ENCODE data around the gene LILRB5.
"Not testable (repeated sequence)": the region's sequence is repeated elsewhere in the genome, so short reads cannot be mapped to it uniquely, and the experiment has no call there.

Gene LILRB5

DNA sequence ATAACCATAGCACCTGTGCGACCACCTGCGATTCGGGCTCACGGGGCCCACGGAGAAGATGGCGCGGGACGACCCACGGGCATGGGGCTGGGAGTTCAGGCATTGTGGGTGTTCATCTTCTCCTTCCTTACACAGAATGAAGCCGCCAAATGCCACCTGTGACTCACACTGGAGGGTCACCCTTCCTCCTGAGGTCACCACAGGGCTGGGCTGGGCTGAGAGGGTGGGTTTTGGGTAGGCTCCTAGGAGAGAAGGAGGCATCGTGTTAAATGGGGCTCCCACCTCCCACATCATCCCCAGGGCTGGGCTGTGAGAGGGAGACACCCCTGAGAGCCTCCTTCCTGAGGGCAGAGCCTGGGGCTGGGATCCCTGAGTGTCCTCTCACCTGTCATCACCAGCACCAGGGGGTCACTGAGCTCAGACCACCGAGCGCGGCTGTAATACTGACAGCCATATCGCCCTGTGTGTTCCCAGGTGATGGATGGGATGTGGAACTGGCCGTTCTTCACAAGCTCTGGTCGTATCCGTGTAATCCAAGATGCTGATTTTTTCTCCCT lies 22.4 kb upstream of the LILRB5 start:
- Histone ChIP-seq H2BK5ac (ENCODE audit: low read length) (no peak overlapping the region), H3K23ac (ENCODE audit: low read length) (no peak overlapping the region), H3K4me1 (ENCODE audit: control insufficient read depth, low read depth, low read length) (no peaks in the 10 kb centered on the region), H3K4me2 (ENCODE audit: low read length) (no peak overlapping the region), H4K8ac (ENCODE audit: low read depth, low read length) (no peak overlapping the region), H3K18ac (ENCODE audit: low read length) (no peak overlapping the region), H4K5ac (ENCODE audit: low read length) (no peak overlapping the region), H3K27me3 (ENCODE audit: insufficient read depth, low read length, poor library complexity) (no peaks in the 10 kb centered on the region), H2BK15ac (replicated peaks; ENCODE audit: low read depth) (no peak overlapping the region), H3K27ac (ENCODE audit: low read depth, low read length) (no peak overlapping the region), H3K79me2 (ENCODE audit: control insufficient read depth, insufficient read depth, low read length) (no peaks in the 10 kb centered on the region), H3K36me3 (ENCODE audit: control insufficient read depth, insufficient read depth, low read length) (no peaks in the 10 kb centered on the region), H2AK5ac (ENCODE audit: low read length) (no peak overlapping the region), H3K79me1 (ENCODE audit: low read length) (no peaks in the 10 kb centered on the region), H3K4ac (ENCODE audit: low read depth, low read length) (no peak overlapping the region), H3K9ac (ENCODE audit: low read length) (no peak overlapping the region), H2BK120ac (ENCODE audit: low read depth, low read length) (no peak overlapping the region), H3K56ac (ENCODE audit: low read length) (no peak overlapping the region), H3K4me3 (ENCODE audit: low read length) (no peak overlapping the region)
- DNase-seq: no peak
- no CpG with 5 or more reads among the region's 18 CpGs for WGBS (ENCODE audit: extremely low coverage, insufficient coverage, low lambda C conversion rate)

DNA sequence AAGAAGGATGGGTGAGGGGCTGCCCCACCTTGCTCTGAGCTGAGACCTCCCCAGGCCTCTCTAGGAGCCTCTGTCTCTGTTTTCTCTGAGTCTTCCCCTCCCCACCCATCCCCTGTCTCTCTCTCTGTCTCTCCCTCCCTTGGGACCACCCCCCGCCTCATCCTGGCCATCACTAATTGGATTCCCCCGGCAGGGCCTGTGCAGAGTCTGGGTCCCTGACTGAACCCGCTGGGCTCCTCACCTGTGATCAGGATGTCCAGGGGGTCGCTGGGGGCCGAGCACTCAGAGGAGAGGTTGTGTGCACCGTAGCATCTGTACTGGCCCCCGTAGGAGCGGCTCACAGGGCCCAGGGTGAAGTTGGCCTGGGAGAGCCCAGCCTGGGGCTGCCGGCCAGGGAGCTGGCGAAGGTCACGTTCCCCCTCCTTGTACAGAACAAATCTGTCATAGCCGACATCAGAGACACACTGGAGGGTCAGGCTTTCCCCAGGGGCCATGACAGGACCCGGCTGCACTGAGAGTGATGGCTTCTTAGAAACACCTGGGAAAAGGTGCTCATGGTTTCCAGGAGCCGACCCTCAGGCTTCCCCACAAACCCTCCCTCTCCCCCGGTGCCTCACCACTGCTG lies 21.6 kb upstream of the LILRB5 start:
- not testable (repeated sequence) for H3K79me1 ChIP-seq (ENCODE audit: low read length); H4K5ac ChIP-seq (ENCODE audit: low read length); H2BK120ac ChIP-seq (ENCODE audit: low read depth, low read length); H3K4ac ChIP-seq (ENCODE audit: low read depth, low read length); H3K4me1 ChIP-seq (ENCODE audit: control insufficient read depth, low read depth, low read length); H3K56ac ChIP-seq (ENCODE audit: low read length); H3K79me2 ChIP-seq (ENCODE audit: control insufficient read depth, insufficient read depth, low read length); H3K18ac ChIP-seq (ENCODE audit: low read length); H3K27ac ChIP-seq (ENCODE audit: low read depth, low read length); DNase-seq; H2AK5ac ChIP-seq (ENCODE audit: low read length); H3K4me2 ChIP-seq (ENCODE audit: low read length); H2BK5ac ChIP-seq (ENCODE audit: low read length); H3K23ac ChIP-seq (ENCODE audit: low read length); H3K4me3 ChIP-seq (ENCODE audit: low read length); H3K9ac ChIP-seq (ENCODE audit: low read length); H3K36me3 ChIP-seq (ENCODE audit: control insufficient read depth, insufficient read depth, low read length); H2BK15ac ChIP-seq (replicated peaks; ENCODE audit: low read depth); H4K8ac ChIP-seq (ENCODE audit: low read depth, low read length); H3K27me3 ChIP-seq (ENCODE audit: insufficient read depth, low read length, poor library complexity)
- WGBS (ENCODE audit: extremely low coverage, insufficient coverage, low lambda C conversion rate): no CpG with 5 or more reads among the region's 15 CpGs

DNA sequence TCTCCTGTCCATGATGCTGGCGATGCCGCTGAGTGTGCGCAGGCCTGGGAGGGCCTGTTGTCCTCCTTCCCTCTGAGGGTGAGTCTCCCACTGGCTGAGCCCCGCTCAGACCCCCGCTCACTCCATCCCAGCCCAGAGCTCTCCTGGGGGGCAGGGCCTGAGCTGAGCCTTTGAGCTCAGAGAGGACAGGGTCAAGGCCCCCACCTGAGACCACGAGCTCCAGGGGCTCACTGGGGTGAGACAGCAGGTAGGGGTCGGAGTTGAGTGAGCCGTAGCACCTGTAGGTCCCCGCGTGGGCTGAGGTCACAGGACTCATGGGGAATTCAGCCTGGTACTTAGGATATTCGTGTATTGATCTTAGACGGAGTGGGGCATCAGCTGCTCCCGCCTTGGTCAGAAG lies 21.0 kb upstream of the LILRB5 start:
- H3K56ac ChIP-seq (ENCODE audit: low read length); H3K79me1 ChIP-seq (ENCODE audit: low read length); DNase-seq; H2AK5ac ChIP-seq (ENCODE audit: low read length); H3K23ac ChIP-seq (ENCODE audit: low read length); H2BK15ac ChIP-seq (replicated peaks; ENCODE audit: low read depth); H3K36me3 ChIP-seq (ENCODE audit: control insufficient read depth, insufficient read depth, low read length); H3K9ac ChIP-seq (ENCODE audit: low read length); H3K4me1 ChIP-seq (ENCODE audit: control insufficient read depth, low read depth, low read length); H4K5ac ChIP-seq (ENCODE audit: low read length); H2BK5ac ChIP-seq (ENCODE audit: low read length); H3K79me2 ChIP-seq (ENCODE audit: control insufficient read depth, insufficient read depth, low read length); H3K4ac ChIP-seq (ENCODE audit: low read depth, low read length); H3K27me3 ChIP-seq (ENCODE audit: insufficient read depth, low read length, poor library complexity); H3K4me3 ChIP-seq (ENCODE audit: low read length); H3K27ac ChIP-seq (ENCODE audit: low read depth, low read length); H3K4me2 ChIP-seq (ENCODE audit: low read length); H2BK120ac ChIP-seq (ENCODE audit: low read depth, low read length); H3K18ac ChIP-seq (ENCODE audit: low read length); H4K8ac ChIP-seq (ENCODE audit: low read depth, low read length): not testable (repeated sequence)
- WGBS (ENCODE audit: extremely low coverage, insufficient coverage, low lambda C conversion rate): no CpG with 5 or more reads among the region's 13 CpGs

DNA sequence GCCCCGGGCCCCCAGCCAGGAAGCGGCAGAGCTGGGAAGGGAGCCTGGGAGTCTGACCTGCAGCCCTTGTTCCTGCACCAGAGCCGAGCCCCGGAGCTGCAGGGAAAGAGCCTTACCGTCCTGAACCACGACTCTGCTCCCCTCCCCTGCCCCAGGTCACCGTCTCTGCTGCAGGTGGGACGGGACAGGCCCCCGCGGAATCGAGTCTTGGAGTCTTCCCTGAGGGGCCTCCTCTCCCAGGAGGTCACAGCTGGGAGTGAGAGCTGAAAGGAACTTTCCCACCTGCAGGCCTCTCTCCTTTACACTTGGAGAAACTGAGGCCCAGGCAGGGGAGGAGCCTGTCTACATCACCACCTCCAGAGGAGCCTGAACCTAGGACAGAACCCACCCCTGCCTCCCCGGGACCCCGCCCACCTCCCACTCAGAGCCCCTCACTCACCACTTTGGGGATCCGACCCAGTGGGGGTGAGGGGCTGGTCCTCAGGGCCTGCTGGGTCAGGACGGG lies 20.1 kb upstream of the LILRB5 start:
- not testable (repeated sequence) for H2BK15ac ChIP-seq (replicated peaks; ENCODE audit: low read depth); DNase-seq; H3K23ac ChIP-seq (ENCODE audit: low read length)

DNA sequence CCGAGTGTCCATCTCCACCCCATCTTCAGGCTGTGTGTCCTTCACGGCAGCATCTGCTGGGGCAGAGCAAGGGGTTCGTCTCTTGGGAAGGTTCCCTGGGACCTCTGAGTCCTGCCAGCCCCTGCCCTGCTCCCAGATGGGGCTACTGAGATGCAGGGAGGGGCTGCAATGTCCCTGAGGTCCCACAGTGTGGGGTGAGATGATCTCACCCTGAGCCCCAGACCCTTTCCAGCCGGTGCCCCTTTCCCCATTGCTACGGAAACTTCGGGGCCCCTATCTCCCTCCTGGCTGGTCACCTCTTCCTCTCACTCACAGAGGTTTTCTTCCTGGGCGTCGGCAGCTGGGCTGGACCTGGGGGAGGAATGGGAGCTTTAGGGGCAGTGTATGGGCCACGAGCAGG lies 18.9 kb upstream of the LILRB5 start:
- H3K4me3 ChIP-seq (ENCODE audit: low read length): no peak overlapping the region
- no peak overlapping the region for H2BK5ac ChIP-seq (ENCODE audit: low read length)
- no peak overlapping the region for H4K8ac ChIP-seq (ENCODE audit: low read depth, low read length)
- H3K4me1 ChIP-seq (ENCODE audit: control insufficient read depth, low read depth, low read length): no peaks in the 10 kb centered on the region
- no peaks in the 10 kb centered on the region for H3K79me2 ChIP-seq (ENCODE audit: control insufficient read depth, insufficient read depth, low read length)
- H2BK15ac ChIP-seq (replicated peaks; ENCODE audit: low read depth): no peak overlapping the region
- H3K27me3 ChIP-seq (ENCODE audit: insufficient read depth, low read length, poor library complexity): no peaks in the 10 kb centered on the region
- H3K4me2 ChIP-seq (ENCODE audit: low read length): no peak overlapping the region
- H3K56ac ChIP-seq (ENCODE audit: low read length): no peak overlapping the region
- H2AK5ac ChIP-seq (ENCODE audit: low read length): no peak overlapping the region
- no peak for DNase-seq
- H3K9ac ChIP-seq (ENCODE audit: low read length): no peak overlapping the region
- no peak overlapping the region for H3K23ac ChIP-seq (ENCODE audit: low read length)
- no peaks in the 10 kb centered on the region for H3K36me3 ChIP-seq (ENCODE audit: control insufficient read depth, insufficient read depth, low read length)
- H3K79me1 ChIP-seq (ENCODE audit: low read length): no peaks in the 10 kb centered on the region
- no peak overlapping the region for H3K18ac ChIP-seq (ENCODE audit: low read length)
- no peak overlapping the region for H3K4ac ChIP-seq (ENCODE audit: low read depth, low read length)
- no peak overlapping the region for H2BK120ac ChIP-seq (ENCODE audit: low read depth, low read length)
- no peak overlapping the region for H3K27ac ChIP-seq (ENCODE audit: low read depth, low read length)
- no CpG with 5 or more reads among the region's 9 CpGs for WGBS (ENCODE audit: extremely low coverage, insufficient coverage, low lambda C conversion rate)
- no peak overlapping the region for H4K5ac ChIP-seq (ENCODE audit: low read length)

More for the DNA sequence above, 20.1 kb upstream of the LILRB5 start:
- not testable (repeated sequence) for H3K56ac ChIP-seq (ENCODE audit: low read length); H3K18ac ChIP-seq (ENCODE audit: low read length); H3K27me3 ChIP-seq (ENCODE audit: insufficient read depth, low read length, poor library complexity); H3K79me1 ChIP-seq (ENCODE audit: low read length); H2AK5ac ChIP-seq (ENCODE audit: low read length); H2BK5ac ChIP-seq (ENCODE audit: low read length); H2BK120ac ChIP-seq (ENCODE audit: low read depth, low read length); H3K27ac ChIP-seq (ENCODE audit: low read depth, low read length); H4K8ac ChIP-seq (ENCODE audit: low read depth, low read length); H3K4me3 ChIP-seq (ENCODE audit: low read length); H3K4me2 ChIP-seq (ENCODE audit: low read length); H4K5ac ChIP-seq (ENCODE audit: low read length); H3K9ac ChIP-seq (ENCODE audit: low read length); H3K4me1 ChIP-seq (ENCODE audit: control insufficient read depth, low read depth, low read length); H3K79me2 ChIP-seq (ENCODE audit: control insufficient read depth, insufficient read depth, low read length); H3K36me3 ChIP-seq (ENCODE audit: control insufficient read depth, insufficient read depth, low read length); H3K4ac ChIP-seq (ENCODE audit: low read depth, low read length)
- no CpG with 5 or more reads among the region's 15 CpGs for WGBS (ENCODE audit: extremely low coverage, insufficient coverage, low lambda C conversion rate)

DNA sequence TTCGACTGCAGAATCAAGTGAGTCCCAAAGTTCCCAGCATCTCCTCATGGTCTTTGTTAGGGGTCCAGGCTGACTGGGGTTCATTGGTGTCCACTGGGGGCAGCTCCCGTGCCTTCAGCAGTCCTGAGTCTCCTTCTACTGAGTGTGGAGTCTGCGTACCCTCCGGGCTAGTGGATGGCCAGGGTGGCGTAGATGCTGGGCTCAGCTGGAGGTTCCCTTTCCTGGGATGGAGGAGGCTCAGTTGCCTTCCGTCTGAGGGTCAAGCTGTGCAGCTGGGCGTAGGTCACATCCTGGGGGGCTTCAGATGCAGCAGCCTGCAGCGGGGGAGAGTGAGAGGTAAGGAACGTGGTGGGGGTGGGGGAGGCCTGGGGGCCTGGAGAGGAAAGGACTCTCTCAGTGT lies 17.4 kb upstream of the LILRB5 start:
- not testable (repeated sequence) for H3K27me3 ChIP-seq (ENCODE audit: insufficient read depth, low read length, poor library complexity); DNase-seq; H3K9ac ChIP-seq (ENCODE audit: low read length); H3K36me3 ChIP-seq (ENCODE audit: control insufficient read depth, insufficient read depth, low read length); H3K4me3 ChIP-seq (ENCODE audit: low read length); H2AK5ac ChIP-seq (ENCODE audit: low read length); H3K23ac ChIP-seq (ENCODE audit: low read length); H3K79me2 ChIP-seq (ENCODE audit: control insufficient read depth, insufficient read depth, low read length); H3K4ac ChIP-seq (ENCODE audit: low read depth, low read length); H3K56ac ChIP-seq (ENCODE audit: low read length); H3K18ac ChIP-seq (ENCODE audit: low read length); H4K5ac ChIP-seq (ENCODE audit: low read length); H2BK5ac ChIP-seq (ENCODE audit: low read length); H2BK120ac ChIP-seq (ENCODE audit: low read depth, low read length); H3K4me2 ChIP-seq (ENCODE audit: low read length); H3K27ac ChIP-seq (ENCODE audit: low read depth, low read length); H4K8ac ChIP-seq (ENCODE audit: low read depth, low read length); H3K4me1 ChIP-seq (ENCODE audit: control insufficient read depth, low read depth, low read length); H3K79me1 ChIP-seq (ENCODE audit: low read length); H2BK15ac ChIP-seq (replicated peaks; ENCODE audit: low read depth)
- WGBS (ENCODE audit: extremely low coverage, insufficient coverage, low lambda C conversion rate): no CpG with 5 or more reads among the region's 9 CpGs
